HepG2 (cell line): Measurements from ENCODE around the gene CAB39. TPM values are rescaled to one million over a fixed set of nuclear protein-coding genes. Genes with fewer than 3 reads are reported as not detected.

ENCODE experiments used
- ATAC-seq: fragments of 200-7000 bp; cut with Tn5 transposase; 3 replicates; pipeline ENCODE4 v1.9.1; 2020; ENCODE audit warnings: mild to moderate bottlenecking, moderate library complexity
- BruUV-seq: library from RNA; stranded (reverse); fragments of 400-500 nt; replicated peaks from 2 replicates; lab custom pipeline; 2021; lab: Mats Ljungman, UMichigan
- CTCF ChIA-PET: fragments of 300-600 bp; formaldehyde crosslinking; extraction: SDS; loops from one replicate; lab custom pipeline; 2021; ENCODE audit warnings: low total read pairs, inconsistent platforms, low intra/inter-chr PET ratio; lab: Yijun Ruan, JAX
- POLR2A ChIA-PET: fragments of 350-600 bp; sonication (Branson Sonifier 250); formaldehyde crosslinking; loops from one replicate; lab custom pipeline; 2020; ENCODE audit warnings: antibody characterized with exemption, inconsistent platforms; lab: Yijun Ruan, JAX
- DNase-seq: peaks from one replicate; pipeline ENCODE4 v3.0.0-alpha.2; 2015; ENCODE audit warnings: low spot score
- FAIRE-seq: peaks from 3 replicates; lab custom pipeline; 2011; peaks lifted over from hg19 to GRCh38; lab: Jason Lieb, UNC
- H2AFZ ChIP-seq: one replicate; pipeline ENCODE4 v1.6.1; 2011; ENCODE audit warnings: low read length, inconsistent platforms
- H3K27ac ChIP-seq: fragments of 300-600 bp; 3 replicates; pipeline ENCODE4 v1.8.0; 2011; ENCODE audit warnings: mixed run types, mild to moderate bottlenecking, mixed read lengths, low read length, inconsistent platforms; ENCODE audit not compliant: insufficient read depth; ENCODE audit errors: extremely low read length
- H3K27me3 ChIP-seq, 2 experiments: fragments of 200-600 bp in 1 of 2; 2 replicates in 1 of 2; 3 replicates in 1 of 2; pipeline versions ENCODE4 v1.6.0 to v1.8.0; 2011; ENCODE audit warnings: low read length in 2 of 2, mild to moderate bottlenecking in 2 of 2, moderate library complexity in 2 of 2, inconsistent platforms in 1 of 2; ENCODE audit not compliant: insufficient read depth in 2 of 2, control insufficient read depth in 1 of 2
- H3K36me3 ChIP-seq, 2 experiments: fragments of 200-600 bp in 1 of 2; replicated peaks in 1 of 2; 2 replicates in 1 of 2; 3 replicates in 1 of 2; pipeline versions ENCODE4 v1.5.1 to v1.8.0; 2011; ENCODE audit warnings: low read length in 2 of 2, inconsistent platforms in 1 of 2; ENCODE audit not compliant: insufficient read depth in 2 of 2, control insufficient read depth in 1 of 2
- H3K4me1 ChIP-seq: 2 replicates; pipeline ENCODE4 v1.5.1; 2012; ENCODE audit warnings: low read length, inconsistent platforms; ENCODE audit not compliant: insufficient read depth
- H3K4me2 ChIP-seq: 2 replicates; pipeline ENCODE4 v1.6.0; 2011; ENCODE audit warnings: low read depth, low read length, inconsistent platforms
- H3K4me3 ChIP-seq, 3 experiments: fragments of 200-600 bp in 1 of 3; sonication (generic), shearing (Covaris generic) in 1 of 3; replicated peaks in 1 of 3; 2 replicates each; pipeline ENCODE4 v1.5.1; 2011 to 2016; ENCODE audit warnings: low read length in 3 of 3, inconsistent platforms in 2 of 3, low read depth in 2 of 3, mild to moderate bottlenecking in 2 of 3, control low read depth in 1 of 3, mixed read lengths in 1 of 3; ENCODE audit not compliant: insufficient read depth in 1 of 3
- H3K79me2 ChIP-seq: one replicate; pipeline ENCODE4 v1.6.1; 2011; ENCODE audit warnings: low read length, inconsistent platforms; ENCODE audit not compliant: insufficient read depth
- H3K9ac ChIP-seq: 2 replicates; pipeline ENCODE4 v1.6.0; 2011; ENCODE audit warnings: mild to moderate bottlenecking, low read depth, low read length, inconsistent platforms; ENCODE audit not compliant: insufficient read depth
- H3K9me3 ChIP-seq: 2 replicates; pipeline ENCODE4 v1.5.1; 2012; ENCODE audit warnings: mild to moderate bottlenecking, low read length
- H4K20me1 ChIP-seq: 2 replicates; pipeline ENCODE4 v1.6.0; 2011; ENCODE audit warnings: inconsistent platforms, mild to moderate bottlenecking, low read length, moderate library complexity; ENCODE audit not compliant: insufficient read depth
- HOXA9 ChIP-seq: sonication (generic); formaldehyde crosslinking; IDR thresholded peaks from 2 replicates; pipeline ENCODE4 v1.8.1; 2022; ENCODE audit warnings: missing genetic modification reagents, mild to moderate bottlenecking, moderate library complexity, borderline replicate concordance
- KLF6 ChIP-seq: IDR thresholded peaks from 2 replicates; pipeline ENCODE4 v1.8.0; 2016; ENCODE audit warnings: missing biosample characterization, missing genetic modification reagents
- NCOA1 ChIP-seq: sonication (generic); formaldehyde crosslinking; IDR thresholded peaks from 2 replicates; pipeline ENCODE4 v1.9.0; 2021; ENCODE audit warnings: missing genetic modification reagents
- TEAD2 ChIP-seq: sonication (generic); formaldehyde crosslinking; IDR thresholded peaks from 2 replicates; pipeline ENCODE4 v1.9.0; 2021; ENCODE audit warnings: missing genetic modification reagents
- TEAD3 ChIP-seq: optimal IDR thresholded peaks from 2 replicates; pipeline ENCODE3; 2016; ENCODE audit warnings: borderline replicate concordance
- TGIF2 ChIP-seq: IDR thresholded peaks from 2 replicates; pipeline ENCODE4 v1.6.1; 2016; ENCODE audit warnings: control low read depth, missing compliant biosample characterization
- ZFP36 ChIP-seq: fragments of 150-350 bp; IDR thresholded peaks from 2 replicates; pipeline ENCODE4 v1.6.1; 2018; ENCODE audit warnings: borderline replicate concordance, low read length, low read depth; ENCODE audit not compliant: partially characterized antibody
- WGBS: methylation state at CpG from one replicate; pipeline ENCODE4 v1.1.6; 2017; ENCODE audit warnings: low lambda C conversion rate; 5-methylcytosine and 5-hydroxymethylcytosine counted together
- in situ Hi-C: cut with HindIII; loops from 2 replicates; pipeline ENCODE4 v1.10.0; 2017; ENCODE audit warnings: low pct_unique_long_range_greater_than_20kb; ENCODE audit not compliant: extremely low pct_ligation_motif_present
- intact Hi-C: fragments of 100-400 bp; cut with micrococcal nuclease; formaldehyde crosslinking; loops from one replicate; pipeline ENCODE4 v1.10.0; 2022; ENCODE audit not compliant: unreplicated experiment
- polyA plus RNA-seq, 8 experiments: library from polyadenylated mRNA; depleted of rRNA in 3 of 8; stranded (reverse) in 7 of 8; unstranded in 1 of 8; fragments of >200 nt; fragmentation: Illumina TruSeq in 4 of 8; extraction: Trizol in 4 of 8; gene quantifications; 2 replicates each; pipeline versions ENCODE4 v1.2.1 to v1.2.3, GENCODE V29; 2011 to 2016; ENCODE audit warnings: low read depth in 4 of 8, missing spikeins in 1 of 8, mixed read lengths in 1 of 8; ENCODE audit not compliant: insufficient read depth in 1 of 8
- total RNA-seq, 5 experiments: library from RNA; depleted of rRNA; stranded (reverse); fragments of >200 nt; fragmentation: Illumina TruSeq; extraction: Trizol; gene quantifications; 2 replicates each; pipeline ENCODE4 v1.2.3, GENCODE V29; 2016; ENCODE audit warnings: low read depth in 1 of 5
- TF ChIP-seq, protein P1 (sequence below): IDR thresholded peaks from 2 replicates; pipeline ENCODE4 v1.6.1; 2018; ENCODE audit warnings: missing genetic modification reagents
- TF ChIP-seq, protein P2 (sequence below): sonication (generic); formaldehyde crosslinking; conservative IDR thresholded peaks from 2 replicates; pipeline ENCODE4 v1.4.0; 2020; ENCODE audit warnings: missing genetic modification reagents
- TF ChIP-seq, protein P3 (sequence below): sonication (generic); formaldehyde crosslinking; IDR thresholded peaks from 2 replicates; pipeline ENCODE4 v1.4.0; 2020; ENCODE audit warnings: low read depth, mild to moderate bottlenecking, missing genetic modification reagents
- TF ChIP-seq, protein P4 (sequence below): sonication (generic); formaldehyde crosslinking; IDR thresholded peaks from 2 replicates; pipeline ENCODE4 v1.4.0; 2020; ENCODE audit warnings: missing genetic modification reagents, mild to moderate bottlenecking, borderline replicate concordance

Gene CAB39
- total and polyA plus RNA-seq, 2 of the 13 experiments (the other 11 are each of a cell fraction or from before 2014, with no cell fraction given), result 19.3 to 45.3 TPM

DNA sequence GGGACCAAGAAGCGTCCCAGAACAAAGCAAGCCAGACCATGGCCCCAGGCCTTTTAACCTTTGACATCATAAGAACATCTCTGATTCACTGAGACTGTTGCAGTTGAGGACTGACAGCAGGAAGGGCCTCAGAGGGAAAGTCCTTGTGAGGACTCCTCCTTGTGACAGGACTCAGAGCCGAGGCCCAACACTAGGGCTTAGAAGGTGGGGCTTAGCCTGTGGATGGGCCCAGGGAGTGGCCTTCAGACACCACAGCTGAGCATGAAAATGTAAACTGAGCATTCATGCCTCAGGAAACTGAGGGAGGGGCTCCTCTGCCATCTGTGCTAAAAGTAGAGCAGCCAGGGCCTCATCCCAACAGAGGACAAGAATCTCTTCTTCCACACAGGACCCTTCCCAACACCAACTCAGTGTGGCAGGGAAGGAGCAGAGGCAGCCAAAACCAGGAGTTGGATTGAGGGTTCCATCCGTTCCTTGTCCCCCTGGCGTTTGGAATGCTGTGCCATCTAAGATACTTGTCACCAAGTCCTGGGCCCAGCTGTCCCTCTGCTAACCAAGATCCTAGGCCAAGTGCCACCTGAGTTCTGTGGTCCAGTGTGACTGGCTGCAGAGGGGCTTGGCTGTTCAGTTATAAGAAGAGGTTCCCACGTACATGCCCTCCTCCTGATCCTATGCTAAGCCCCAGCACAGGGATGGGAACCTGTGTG is 37.5 kb upstream of the CAB39 start:
- no peak for TF ChIP-seq TEAD2 (CRISPR knock-in tag)
- TF ChIP-seq TEAD3 (CRISPR knock-in tag), result peak; percentile 82
- Histone ChIP-seq H3K4me3 (no peak overlapping the region), H3K79me2 (no peaks in the 10 kb centered on the region), H3K36me3 (no peaks in the 10 kb centered on the region), H3K9me3 (peaks cover 8% of the 10 kb centered on the region; the same call in 1 of the 2 replicates), H3K9ac (no peak overlapping the region), H3K27ac (no peak overlapping the region), H3K27me3 (peaks cover 1 to 25% of the 10 kb centered on the region in 2 experiments; a peak in 4 of 5 replicates), H4K20me1 (no peaks in the 10 kb centered on the region), H2AFZ (no peak overlapping the region), H3K4me1 (peaks cover 11% of the 10 kb centered on the region), H3K4me2 (no peak overlapping the region)
- no peak for FAIRE-seq
- in situ Hi-C loops, result no loop called here
- ChIA-PET CTCF (no interaction called here), POLR2A (no interaction called here)
- DNase-seq, result no peak
- intact Hi-C loops, result no loop called here
- peak; percentile 68 for ATAC-seq
- WGBS, result 0% methylated on average over 2 of the region's 5 CpGs
- no TSS peak for BruUV-seq

DNA sequence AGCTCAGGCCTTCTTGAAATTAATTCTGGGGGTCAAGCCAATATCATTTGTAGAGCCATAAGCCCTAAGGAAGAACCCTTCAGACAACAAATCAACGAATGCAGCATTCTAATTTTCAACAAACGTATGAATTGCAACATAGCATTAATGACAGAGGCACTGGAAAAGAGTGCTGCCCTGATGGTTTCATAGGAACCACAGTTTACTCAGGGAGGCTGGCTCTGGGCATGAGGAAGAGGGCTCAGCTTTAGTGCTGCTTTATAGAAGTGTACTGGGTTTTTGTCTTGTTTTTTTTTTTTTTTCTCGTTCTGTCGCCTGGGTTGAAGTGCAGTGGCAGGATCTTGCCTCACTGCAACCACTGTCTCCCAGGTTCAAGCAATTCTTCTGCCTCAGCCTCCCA is 36.1 kb upstream of the CAB39 start:
- 23% methylated on average over 4 of the region's 4 CpGs for WGBS
- intact Hi-C loops (no loop called here), in situ Hi-C loops (no loop called here)
- no peaks in the 10 kb centered on the region for H3K36me3 ChIP-seq
- no peaks in the 10 kb centered on the region for H4K20me1 ChIP-seq
- H3K4me1 ChIP-seq, result peaks cover 5% of the 10 kb centered on the region
- H3K79me2 ChIP-seq, result no peaks in the 10 kb centered on the region
- TF ChIP-seq, protein P1, sequence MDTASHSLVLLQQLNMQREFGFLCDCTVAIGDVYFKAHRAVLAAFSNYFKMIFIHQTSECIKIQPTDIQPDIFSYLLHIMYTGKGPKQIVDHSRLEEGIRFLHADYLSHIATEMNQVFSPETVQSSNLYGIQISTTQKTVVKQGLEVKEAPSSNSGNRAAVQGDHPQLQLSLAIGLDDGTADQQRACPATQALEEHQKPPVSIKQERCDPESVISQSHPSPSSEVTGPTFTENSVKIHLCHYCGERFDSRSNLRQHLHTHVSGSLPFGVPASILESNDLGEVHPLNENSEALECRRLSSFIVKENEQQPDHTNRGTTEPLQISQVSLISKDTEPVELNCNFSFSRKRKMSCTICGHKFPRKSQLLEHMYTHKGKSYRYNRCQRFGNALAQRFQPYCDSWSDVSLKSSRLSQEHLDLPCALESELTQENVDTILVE (CRISPR knock-in tag), result no peak
- TF ChIP-seq HOXA9, result no peak
- TF ChIP-seq KLF6, result no peak
- TF ChIP-seq, protein P2, sequence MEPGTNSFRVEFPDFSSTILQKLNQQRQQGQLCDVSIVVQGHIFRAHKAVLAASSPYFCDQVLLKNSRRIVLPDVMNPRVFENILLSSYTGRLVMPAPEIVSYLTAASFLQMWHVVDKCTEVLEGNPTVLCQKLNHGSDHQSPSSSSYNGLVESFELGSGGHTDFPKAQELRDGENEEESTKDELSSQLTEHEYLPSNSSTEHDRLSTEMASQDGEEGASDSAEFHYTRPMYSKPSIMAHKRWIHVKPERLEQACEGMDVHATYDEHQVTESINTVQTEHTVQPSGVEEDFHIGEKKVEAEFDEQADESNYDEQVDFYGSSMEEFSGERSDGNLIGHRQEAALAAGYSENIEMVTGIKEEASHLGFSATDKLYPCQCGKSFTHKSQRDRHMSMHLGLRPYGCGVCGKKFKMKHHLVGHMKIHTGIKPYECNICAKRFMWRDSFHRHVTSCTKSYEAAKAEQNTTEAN, result no peak
- no peak for TF ChIP-seq TGIF2 (CRISPR knock-in tag)
- no peak for TF ChIP-seq NCOA1 (CRISPR knock-in tag)
- TF ChIP-seq, protein P3, sequence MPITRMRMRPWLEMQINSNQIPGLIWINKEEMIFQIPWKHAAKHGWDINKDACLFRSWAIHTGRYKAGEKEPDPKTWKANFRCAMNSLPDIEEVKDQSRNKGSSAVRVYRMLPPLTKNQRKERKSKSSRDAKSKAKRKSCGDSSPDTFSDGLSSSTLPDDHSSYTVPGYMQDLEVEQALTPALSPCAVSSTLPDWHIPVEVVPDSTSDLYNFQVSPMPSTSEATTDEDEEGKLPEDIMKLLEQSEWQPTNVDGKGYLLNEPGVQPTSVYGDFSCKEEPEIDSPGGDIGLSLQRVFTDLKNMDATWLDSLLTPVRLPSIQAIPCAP (CRISPR knock-in tag), result no peak
- no peak for TF ChIP-seq ZFP36
- TF ChIP-seq, protein P4, sequence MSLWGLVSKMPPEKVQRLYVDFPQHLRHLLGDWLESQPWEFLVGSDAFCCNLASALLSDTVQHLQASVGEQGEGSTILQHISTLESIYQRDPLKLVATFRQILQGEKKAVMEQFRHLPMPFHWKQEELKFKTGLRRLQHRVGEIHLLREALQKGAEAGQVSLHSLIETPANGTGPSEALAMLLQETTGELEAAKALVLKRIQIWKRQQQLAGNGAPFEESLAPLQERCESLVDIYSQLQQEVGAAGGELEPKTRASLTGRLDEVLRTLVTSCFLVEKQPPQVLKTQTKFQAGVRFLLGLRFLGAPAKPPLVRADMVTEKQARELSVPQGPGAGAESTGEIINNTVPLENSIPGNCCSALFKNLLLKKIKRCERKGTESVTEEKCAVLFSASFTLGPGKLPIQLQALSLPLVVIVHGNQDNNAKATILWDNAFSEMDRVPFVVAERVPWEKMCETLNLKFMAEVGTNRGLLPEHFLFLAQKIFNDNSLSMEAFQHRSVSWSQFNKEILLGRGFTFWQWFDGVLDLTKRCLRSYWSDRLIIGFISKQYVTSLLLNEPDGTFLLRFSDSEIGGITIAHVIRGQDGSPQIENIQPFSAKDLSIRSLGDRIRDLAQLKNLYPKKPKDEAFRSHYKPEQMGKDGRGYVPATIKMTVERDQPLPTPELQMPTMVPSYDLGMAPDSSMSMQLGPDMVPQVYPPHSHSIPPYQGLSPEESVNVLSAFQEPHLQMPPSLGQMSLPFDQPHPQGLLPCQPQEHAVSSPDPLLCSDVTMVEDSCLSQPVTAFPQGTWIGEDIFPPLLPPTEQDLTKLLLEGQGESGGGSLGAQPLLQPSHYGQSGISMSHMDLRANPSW (CRISPR knock-in tag), result no peak
- H2AFZ ChIP-seq, result no peak overlapping the region
- H3K9me3 ChIP-seq, result peaks cover 8% of the 10 kb centered on the region; the same call in 1 of the 2 replicates
- H3K9ac ChIP-seq, result no peak overlapping the region
- H3K27ac ChIP-seq, result no peak overlapping the region
- DNase-seq, result no peak
- no peak for ATAC-seq
- H3K4me2 ChIP-seq, result no peak overlapping the region
- peaks cover 1 to 35% of the 10 kb centered on the region in 2 experiments; a peak in 4 of 5 replicates for H3K27me3 ChIP-seq
- CTCF ChIA-PET, result no interaction called here
- POLR2A ChIA-PET, result no interaction called here
- BruUV-seq, result no TSS peak
- no peak for FAIRE-seq
- no peak overlapping the region for H3K4me3 ChIP-seq
